K562 (cell line): ENCODE results near the gene RXRA.

ENCODE experiments used
- EZH2 ChIP-seq: IDR thresholded peaks from 2 replicates; pipeline ENCODE4 v1.6.1; 2012; ENCODE audit warnings: low read depth, mild to moderate bottlenecking, inconsistent platforms, low read length, borderline replicate concordance
- SP1 ChIP-seq: sonication (generic); formaldehyde crosslinking; IDR thresholded peaks from 2 replicates; pipeline ENCODE4 v1.8.1; 2022; ENCODE audit warnings: mild to moderate bottlenecking, missing genetic modification reagents
- TRIM28 ChIP-seq: fragments of 450-650 bp; IDR thresholded peaks from 2 replicates; pipeline ENCODE4 v1.6.1; 2017
- ZFX ChIP-seq: sonication (generic); formaldehyde crosslinking; IDR thresholded peaks from 2 replicates; pipeline ENCODE4 v1.8.0; 2022; ENCODE audit warnings: mild to moderate bottlenecking, missing genetic modification reagents, moderate library complexity

DNA sequence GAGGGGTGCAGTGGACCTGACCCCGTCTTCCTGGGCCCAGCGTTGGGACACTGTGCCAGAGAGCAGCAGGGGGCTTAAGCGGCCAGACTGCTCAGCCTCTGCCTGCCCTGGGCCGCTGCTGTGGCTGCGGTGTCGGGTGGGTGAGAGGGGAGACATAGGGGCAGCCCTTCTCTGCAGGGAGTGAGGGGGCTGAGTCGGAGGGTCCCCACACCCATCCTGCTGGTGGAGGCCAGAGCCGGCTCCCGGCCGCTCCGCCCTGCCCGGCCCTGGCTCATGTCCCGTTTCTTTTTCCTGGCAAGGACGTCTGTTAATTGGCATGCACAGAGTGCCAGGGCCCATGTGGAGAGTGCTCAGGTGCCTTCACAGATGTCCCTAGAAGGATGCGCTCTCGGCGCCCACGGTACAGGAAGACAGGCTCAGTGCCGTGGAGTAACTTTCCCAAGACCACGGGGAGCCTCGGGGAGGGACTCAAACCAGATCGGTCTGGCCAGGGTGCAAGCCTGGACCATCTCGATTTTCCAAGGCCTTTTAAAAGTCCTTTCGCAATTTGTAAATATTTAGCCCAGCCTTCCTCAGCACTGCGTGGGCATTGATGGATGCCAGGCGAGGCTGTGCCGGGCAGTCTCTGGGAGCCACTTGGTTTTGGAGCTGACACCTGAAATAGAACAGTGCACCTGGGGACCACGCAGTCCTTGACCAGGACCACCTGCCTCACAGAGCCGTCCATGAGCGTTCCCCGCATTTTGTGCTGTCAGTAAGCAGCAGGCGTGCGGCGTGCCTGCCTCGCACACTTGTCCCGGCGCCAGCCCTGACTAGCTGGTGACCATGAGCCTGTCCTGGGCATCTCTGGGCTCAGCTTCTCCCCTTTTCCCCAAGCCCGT, 60.9 kb downstream of the RXRA start:
- TF ChIP-seq ZFX (CRISPR knock-in tag) (no peak), SP1 (CRISPR knock-in tag) (no peak), EZH2 (no peak), TRIM28 (no peak)
